Natural killer cell treated with Interleukin-12 subunit alpha and Interleukin-12 subunit beta and Interleukin-15 and Interleukin-18, amount 100 ng/mL, for 72 hours (primary cell): Measurements from ENCODE around the gene NEK11. TPM values are rescaled to one million over a fixed set of nuclear protein-coding genes. Genes with fewer than 3 reads are reported as not detected.
"Not testable (repeated sequence)": the region's sequence is repeated elsewhere in the genome, so short reads cannot be mapped to it uniquely, and the experiment has no call there.

Experiments used
- ATAC-seq, 2 donors: fragments of 150-1000 bp; cut with Tn5 transposase in 1 of 2; sonication (Bioruptor Pico), chemical (Tn5 transposase) in 1 of 2; 2 replicates each; pipeline ENCODE4 v1.10.0; 2021
- DNase-seq: peaks from one replicate; pipeline ENCODE4 v3.0.0; 2022; ENCODE audit warnings: low spot score
- H3K27ac Mint-ChIP-seq, 2 donors: 1 replicate in 1 of 2; 2 replicates in 1 of 2; pipeline ENCODE4 v1.8.0; 2022; ENCODE audit warnings: mixed read lengths in 2 of 2, mild to moderate bottlenecking in 1 of 2, moderate library complexity in 1 of 2
- H3K27me3 Mint-ChIP-seq, 2 donors: 1 replicate in 1 of 2; 2 replicates in 1 of 2; pipeline ENCODE4 v1.8.0; 2022; ENCODE audit warnings: mixed read lengths in 2 of 2
- H3K36me3 Mint-ChIP-seq: one replicate; pipeline ENCODE4 v1.8.0; 2022; ENCODE audit warnings: mixed read lengths
- H3K4me1 Mint-ChIP-seq, 2 donors: 1 replicate in 1 of 2; 2 replicates in 1 of 2; pipeline ENCODE4 v1.8.0; 2022; ENCODE audit warnings: low read depth in 2 of 2, mixed read lengths in 2 of 2, mild to moderate bottlenecking in 1 of 2
- H3K4me3 Mint-ChIP-seq: one replicate; pipeline ENCODE4 v1.8.0; 2022; ENCODE audit warnings: mixed read lengths
- H3K9me3 Mint-ChIP-seq: 2 replicates; pipeline ENCODE4 v1.8.0; 2022; ENCODE audit warnings: mixed read lengths
- total RNA-seq, 2 donors: library from RNA; stranded (reverse); gene quantifications; one replicate each; pipeline ENCODE4 v1.2.3, GENCODE V29; 2022

Gene NEK11
- total RNA-seq, 2 donors from 2014 or later: 2.0 to 4.1 TPM

DNA sequence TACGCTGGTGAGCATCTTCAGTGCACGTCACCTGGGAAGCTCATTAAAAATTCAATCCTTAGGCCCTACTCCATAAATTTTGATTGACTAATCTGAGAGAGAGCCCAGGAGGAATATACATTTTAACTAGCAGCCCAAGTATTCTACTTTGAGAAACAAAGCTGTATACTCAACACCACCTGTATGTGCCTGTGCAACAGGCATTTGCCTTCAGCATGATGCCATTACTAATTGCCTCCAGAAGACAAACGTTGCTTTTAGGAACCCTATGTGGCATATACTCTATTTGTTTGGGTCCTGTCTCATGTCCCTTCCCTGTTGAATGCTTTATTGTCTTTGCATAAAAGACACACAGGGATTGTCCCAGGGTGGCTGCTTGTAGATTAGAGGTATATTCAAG, 7.7 kb upstream of the NEK11 start:
- ATAC-seq (no peak), DNase-seq (no peak)
- Mint-ChIP-seq H3K9me3 (no peaks in the 10 kb centered on the region), H3K4me3 (no peak overlapping the region), H3K4me1 (peaks cover 20 to 23% of the 10 kb centered on the region in 2 donors), H3K36me3 (peaks cover 17% of the 10 kb centered on the region), H3K27ac (no peak overlapping the region), H3K27me3 (no peaks in the 10 kb centered on the region)

DNA sequence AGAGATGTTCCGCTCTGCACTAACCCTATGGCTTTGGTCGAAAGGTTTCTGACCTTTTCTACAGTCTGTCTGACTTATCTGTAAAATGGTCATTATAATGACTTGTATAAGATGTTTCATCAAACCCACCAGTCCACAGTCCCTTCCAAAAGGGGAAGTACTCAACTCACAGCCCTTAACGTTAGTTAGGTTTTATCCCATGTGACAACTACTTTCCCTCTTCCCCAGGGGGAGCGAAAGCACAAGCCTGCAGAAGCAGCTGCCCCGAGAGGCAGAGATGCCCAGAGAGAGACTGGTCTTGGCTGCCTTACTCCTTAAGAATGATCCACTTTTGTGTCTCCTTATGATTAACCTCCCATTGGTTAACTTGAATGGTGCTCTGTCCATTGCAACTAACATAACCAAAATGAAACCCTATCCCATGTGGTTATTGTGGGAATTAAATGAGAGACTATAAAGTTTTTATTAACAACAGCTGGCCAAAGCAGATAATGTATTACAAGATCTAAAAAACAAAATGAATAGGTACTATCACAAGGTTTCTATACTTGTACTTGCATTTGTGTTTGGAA, 6.5 kb upstream of the NEK11 start:
- no peak overlapping the region for H3K4me3 Mint-ChIP-seq
- ATAC-seq (no peak), DNase-seq (no peak)
- peaks cover 26% of the 10 kb centered on the region for H3K36me3 Mint-ChIP-seq
- H3K9me3 Mint-ChIP-seq: no peaks in the 10 kb centered on the region
- no peaks in the 10 kb centered on the region for H3K27me3 Mint-ChIP-seq
- no peak overlapping the region for H3K27ac Mint-ChIP-seq
- peaks cover 31 to 34% of the 10 kb centered on the region in 2 donors for H3K4me1 Mint-ChIP-seq

DNA sequence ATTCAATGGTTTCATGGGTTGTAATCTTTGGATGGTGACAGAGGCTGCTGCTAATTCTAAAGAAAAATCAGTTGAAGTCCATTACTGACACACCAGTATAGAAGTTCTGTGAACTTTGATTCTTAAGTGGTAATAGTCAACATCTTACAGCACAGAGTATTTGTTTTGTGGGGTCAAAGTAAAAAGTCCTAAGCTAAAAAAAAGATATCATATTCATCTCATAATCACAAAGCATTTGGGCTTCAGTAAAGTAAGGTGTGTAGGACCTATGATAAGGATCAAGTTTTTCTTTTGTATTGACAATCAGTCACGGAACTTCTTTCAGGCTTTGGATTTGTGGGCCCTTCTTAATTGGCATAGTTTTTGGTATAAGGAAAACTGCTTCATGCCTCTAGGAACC, 1.1 kb upstream of the NEK11 start:
- H3K27ac Mint-ChIP-seq: peak overlapping the region; percentile 84 to 93
- ATAC-seq (no peak), DNase-seq (no peak)
- no peaks in the 10 kb centered on the region for H3K27me3 Mint-ChIP-seq
- H3K36me3 Mint-ChIP-seq: peaks cover 16% of the 10 kb centered on the region
- H3K4me1 Mint-ChIP-seq: peaks cover 41 to 43% of the 10 kb centered on the region in 2 donors
- no peaks in the 10 kb centered on the region for H3K9me3 Mint-ChIP-seq
- peak overlapping the region; percentile 91 for H3K4me3 Mint-ChIP-seq

DNA sequence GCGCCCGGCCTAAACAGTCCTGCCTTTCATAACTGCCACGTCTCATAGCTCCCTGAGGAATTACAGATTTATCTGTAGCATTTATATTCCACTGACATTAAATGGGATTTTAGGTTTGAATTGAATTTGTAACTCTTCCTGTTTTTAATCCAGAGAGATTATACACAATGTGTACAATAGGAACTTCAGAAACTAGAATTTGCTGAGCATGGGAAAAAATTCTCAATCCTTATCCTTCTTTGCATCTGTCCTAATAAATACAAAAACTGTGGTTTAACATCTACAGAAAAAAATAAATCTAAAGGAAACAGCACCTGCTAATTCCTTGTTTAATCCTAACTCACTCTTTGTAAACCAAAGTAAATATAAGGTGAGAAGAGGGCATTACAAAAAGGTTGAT, 2.2 kb downstream of the NEK11 start:
- Mint-ChIP-seq H3K27me3 (no peaks in the 10 kb centered on the region), H3K4me3 (no peak overlapping the region), H3K27ac (peak overlapping the region in 1 of 2 donors; percentile 51), H3K9me3 (no peaks in the 10 kb centered on the region), H3K36me3 (peaks cover 12% of the 10 kb centered on the region), H3K4me1 (peaks cover 27 to 29% of the 10 kb centered on the region in 2 donors)
- no peak for DNase-seq
- no peak for ATAC-seq

DNA sequence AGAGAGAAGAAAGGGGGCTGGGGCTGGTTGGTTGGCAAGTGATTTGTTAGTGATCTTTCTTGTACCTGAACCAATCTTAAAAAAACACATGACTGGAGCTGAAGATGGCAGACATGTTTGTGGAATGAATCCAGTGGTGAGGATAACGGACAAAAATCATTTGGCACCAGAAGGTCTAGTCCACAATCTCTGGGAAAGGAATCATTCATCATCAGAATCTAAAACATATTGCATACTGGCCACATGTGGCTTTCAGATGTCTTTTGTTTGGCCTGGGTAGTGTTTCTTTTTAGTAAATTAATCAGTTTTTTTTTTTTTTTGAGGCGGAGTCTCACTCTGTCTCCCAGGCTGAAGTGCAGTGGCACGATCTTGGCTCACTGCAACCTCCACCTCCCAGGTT, 5.0 kb downstream of the NEK11 start:
- Mint-ChIP-seq H3K4me1 (peaks cover 6% of the 10 kb centered on the region in 2 donors), H3K36me3 (no peaks in the 10 kb centered on the region), H3K4me3 (no peak overlapping the region), H3K27me3 (no peaks in the 10 kb centered on the region), H3K9me3 (no peaks in the 10 kb centered on the region), H3K27ac (no peak overlapping the region)
- ATAC-seq (no peak), DNase-seq (no peak)

DNA sequence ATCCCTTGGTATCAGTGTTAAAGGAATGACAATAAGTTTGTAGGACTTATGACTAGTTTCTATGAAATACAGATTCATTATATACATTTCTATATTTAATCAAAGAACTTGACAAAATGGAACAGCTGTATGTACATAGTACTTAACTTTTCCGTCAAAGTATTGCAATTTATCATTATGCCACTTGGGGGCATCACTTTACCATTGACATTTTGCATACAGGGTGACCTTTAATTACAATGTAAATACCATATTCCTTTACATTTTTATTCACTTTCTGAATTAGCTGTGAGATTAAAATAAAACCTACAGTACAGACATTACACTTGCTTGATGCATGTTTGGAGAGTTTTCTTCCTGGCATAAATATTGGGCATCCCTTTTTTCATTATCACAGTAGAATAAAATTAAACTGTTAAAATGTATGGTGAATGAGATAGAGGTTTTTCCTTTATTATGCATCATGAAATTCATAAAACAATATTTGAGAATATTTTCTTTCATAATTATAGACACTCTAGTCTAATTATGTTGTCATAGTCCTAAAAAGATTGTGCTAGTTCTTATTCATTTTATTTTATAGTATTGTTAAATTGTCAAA, 6.9 kb downstream of the NEK11 start:
- Mint-ChIP-seq H3K9me3 (no peaks in the 10 kb centered on the region), H3K4me1 (no peaks in the 10 kb centered on the region), H3K4me3 (no peak overlapping the region), H3K27ac (no peak overlapping the region), H3K36me3 (no peaks in the 10 kb centered on the region), H3K27me3 (no peaks in the 10 kb centered on the region)
- no peak for DNase-seq
- no peak for ATAC-seq

DNA sequence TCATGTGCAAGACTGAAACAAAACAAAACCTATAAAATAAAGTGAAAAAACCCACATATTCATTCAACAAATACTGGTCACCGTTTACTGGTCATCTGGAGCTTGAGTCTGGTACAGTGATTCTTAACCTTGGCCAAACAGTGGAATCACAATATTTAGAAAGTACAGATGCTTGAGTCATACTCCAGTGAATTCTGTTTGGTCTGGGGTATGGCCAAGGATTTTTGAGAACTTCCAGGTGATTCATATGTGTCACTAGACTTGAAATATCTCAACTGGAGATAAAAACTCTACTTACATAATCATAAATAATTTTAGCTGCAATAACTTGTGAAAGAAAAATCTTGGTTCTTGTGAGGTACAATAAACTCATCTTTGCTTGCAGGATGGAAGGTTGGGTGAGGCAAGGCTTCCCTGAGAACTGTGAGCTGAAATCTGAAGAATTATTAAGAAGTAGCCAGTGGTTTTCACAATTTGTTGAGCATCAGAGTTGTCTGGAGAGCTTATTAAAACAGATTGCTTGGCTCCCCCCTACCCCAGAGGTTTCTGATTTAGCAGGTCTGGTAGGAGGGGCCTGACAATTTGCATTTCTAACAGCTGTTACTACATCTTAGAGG, 9.6 kb downstream of the NEK11 start:
- Mint-ChIP-seq H3K36me3 (no peaks in the 10 kb centered on the region), H3K27me3 (no peaks in the 10 kb centered on the region)

DNA sequence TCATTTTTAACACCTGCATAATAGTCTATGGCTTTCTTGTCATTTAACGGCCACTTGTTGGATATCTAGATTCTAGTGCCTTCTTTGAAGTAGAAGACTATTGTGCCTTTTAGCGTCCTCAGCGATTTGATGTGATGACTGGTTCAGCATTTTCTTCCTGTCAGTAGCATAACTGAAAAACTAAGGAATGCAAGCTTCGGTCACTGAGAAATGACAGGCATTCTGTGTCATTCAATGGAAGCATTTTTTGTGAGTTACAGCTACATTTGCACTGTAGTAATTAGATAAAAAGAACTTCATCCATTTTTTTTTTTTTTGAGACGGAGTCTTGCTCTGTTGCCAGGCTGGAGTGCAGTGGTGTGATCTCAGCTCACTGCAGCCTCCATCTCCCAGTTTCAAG, 10.3 kb downstream of the NEK11 start:
- ATAC-seq (no peak), DNase-seq (no peak)
- Mint-ChIP-seq H3K27ac (no peak overlapping the region), H3K27me3 (no peaks in the 10 kb centered on the region), H3K36me3 (no peaks in the 10 kb centered on the region), H3K9me3 (no peaks in the 10 kb centered on the region), H3K4me1 (peaks cover 4 to 5% of the 10 kb centered on the region in 2 donors), H3K4me3 (no peak overlapping the region)

More for the DNA sequence above, 9.6 kb downstream of the NEK11 start:
- Mint-ChIP-seq H3K9me3 (no peaks in the 10 kb centered on the region), H3K4me3 (no peak overlapping the region), H3K27ac (no peak overlapping the region), H3K4me1 (peaks cover 0 to under 1% of the 10 kb centered on the region in 2 donors)
- ATAC-seq: no peak
- DNase-seq: no peak

DNA sequence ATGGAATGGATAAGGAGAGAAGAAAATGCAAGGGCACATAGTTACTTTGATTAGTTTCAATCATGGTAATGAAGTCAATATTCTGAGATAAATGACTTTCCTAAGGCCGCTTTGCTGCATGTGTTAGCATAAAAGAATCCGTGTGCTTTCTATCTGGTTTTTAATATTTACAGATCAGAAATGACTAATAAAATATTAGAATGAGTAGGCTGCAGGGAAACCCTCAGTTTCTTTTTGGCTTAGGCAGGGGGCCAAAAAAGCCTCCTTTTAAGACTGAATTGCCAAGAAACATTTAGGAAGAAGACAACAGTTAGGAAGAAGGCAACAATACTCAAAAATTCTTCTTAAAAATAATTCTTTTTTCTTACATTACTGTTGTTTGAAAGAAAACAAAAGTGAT, 11.6 kb downstream of the NEK11 start:
- Mint-ChIP-seq H3K27me3 (no peaks in the 10 kb centered on the region), H3K36me3 (peaks cover 5% of the 10 kb centered on the region), H3K4me3 (no peak overlapping the region), H3K9me3 (peaks cover 2% of the 10 kb centered on the region), H3K27ac (no peak overlapping the region), H3K4me1 (peaks cover 4 to 13% of the 10 kb centered on the region in 2 donors)
- DNase-seq (no peak), ATAC-seq (no peak)

DNA sequence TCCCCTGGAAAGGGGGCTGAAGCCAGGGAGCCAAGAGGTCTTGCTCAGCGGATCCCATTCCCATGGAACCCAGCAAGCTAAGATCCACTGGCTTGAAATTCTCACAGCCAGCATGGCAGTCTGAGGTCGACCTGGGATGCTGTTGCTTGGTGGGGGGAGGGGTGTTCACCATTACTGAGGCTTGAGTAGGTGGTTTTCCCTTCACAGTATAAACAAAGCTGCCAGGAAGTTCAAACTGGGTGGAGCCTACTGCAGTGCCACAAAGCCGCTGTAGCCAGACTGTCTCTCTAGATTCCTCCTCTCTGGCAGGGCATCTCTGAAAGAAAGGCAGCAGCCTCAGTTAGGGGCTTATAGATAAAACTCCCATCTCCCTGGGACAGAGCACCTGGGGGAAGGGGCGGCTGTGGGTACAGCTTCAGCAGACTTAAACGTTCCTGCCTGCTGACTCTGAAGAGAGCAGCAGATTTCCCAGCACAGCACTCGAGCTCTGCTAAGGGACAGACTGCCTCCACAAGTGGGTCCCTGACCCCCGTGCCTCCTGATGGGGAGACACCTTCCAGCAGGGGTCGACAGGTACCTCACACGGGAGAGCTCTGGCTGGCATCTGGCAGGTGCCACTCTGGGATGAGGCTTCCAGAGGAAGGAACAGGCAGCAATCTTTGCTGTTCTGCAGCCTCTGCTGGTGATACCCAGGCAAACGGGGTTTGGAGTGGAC, 15.8 kb downstream of the NEK11 start:
- not testable (repeated sequence) for ATAC-seq, DNase-seq, H3K27me3 Mint-ChIP-seq, H3K4me3 Mint-ChIP-seq
- peaks cover 32% of the 10 kb centered on the region for H3K36me3 Mint-ChIP-seq
- H3K27ac Mint-ChIP-seq: peak overlapping the region in 1 of 2 donors; percentile 70
- peaks cover 4 to 13% of the 10 kb centered on the region in 2 donors for H3K4me1 Mint-ChIP-seq
- peaks cover 23% of the 10 kb centered on the region for H3K9me3 Mint-ChIP-seq

DNA sequence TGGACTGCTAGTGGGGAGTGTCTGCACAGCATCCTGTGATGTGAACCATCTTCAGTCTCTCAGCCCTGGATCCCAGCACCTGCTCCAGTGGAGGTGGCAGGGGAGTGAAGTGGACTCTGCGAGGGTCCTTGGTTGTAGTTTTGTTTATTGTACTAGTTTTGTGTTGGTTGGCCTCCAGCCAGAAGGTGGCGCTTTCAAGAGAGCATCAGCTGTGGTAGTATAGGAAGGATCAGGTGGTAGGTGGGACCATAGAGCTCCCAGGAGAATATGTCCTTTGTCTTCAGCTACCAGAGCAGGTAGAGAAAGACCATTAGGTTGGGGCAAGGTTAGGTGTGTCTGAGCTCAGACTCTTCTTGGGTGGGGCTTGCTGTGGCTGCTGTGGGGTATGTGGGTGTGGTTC, 20.9 kb downstream of the NEK11 start:
- no peaks in the 10 kb centered on the region for H3K27me3 Mint-ChIP-seq
- H3K4me1 Mint-ChIP-seq: peaks cover 0 to 11% of the 10 kb centered on the region in 2 donors
- ATAC-seq: no peak
- H3K9me3 Mint-ChIP-seq: peaks cover 23% of the 10 kb centered on the region
- peaks cover 33% of the 10 kb centered on the region for H3K36me3 Mint-ChIP-seq
- no peak overlapping the region for H3K4me3 Mint-ChIP-seq
- no peak for DNase-seq
- H3K27ac Mint-ChIP-seq: no peak overlapping the region

DNA sequence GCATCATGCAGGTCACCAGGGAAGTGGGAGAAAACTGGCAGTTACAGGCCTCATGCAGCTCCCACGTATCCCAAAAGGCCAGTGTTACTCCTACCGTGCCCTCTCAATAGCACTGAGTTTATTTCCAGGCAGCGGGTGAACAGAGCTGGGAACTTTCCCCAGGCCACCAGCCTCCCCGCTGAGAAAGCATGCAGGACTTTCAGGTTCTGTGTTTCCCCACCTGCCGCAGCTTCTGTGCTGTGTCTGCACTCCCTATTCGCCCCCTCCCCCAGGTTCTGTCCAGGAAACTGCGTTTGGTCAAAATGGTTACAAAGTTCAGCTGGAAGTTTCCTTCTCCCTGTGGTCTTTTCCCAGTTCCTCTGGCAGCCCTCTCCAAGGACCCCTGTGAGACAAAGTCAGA, 21.4 kb downstream of the NEK11 start:
- Mint-ChIP-seq H3K9me3 (peaks cover 23% of the 10 kb centered on the region), H3K36me3 (peaks cover 31% of the 10 kb centered on the region), H3K27me3 (no peaks in the 10 kb centered on the region), H3K4me3 (no peak overlapping the region), H3K27ac (no peak overlapping the region), H3K4me1 (peaks cover 0 to 6% of the 10 kb centered on the region in 2 donors)
- no peak for DNase-seq
- no peak for ATAC-seq

DNA sequence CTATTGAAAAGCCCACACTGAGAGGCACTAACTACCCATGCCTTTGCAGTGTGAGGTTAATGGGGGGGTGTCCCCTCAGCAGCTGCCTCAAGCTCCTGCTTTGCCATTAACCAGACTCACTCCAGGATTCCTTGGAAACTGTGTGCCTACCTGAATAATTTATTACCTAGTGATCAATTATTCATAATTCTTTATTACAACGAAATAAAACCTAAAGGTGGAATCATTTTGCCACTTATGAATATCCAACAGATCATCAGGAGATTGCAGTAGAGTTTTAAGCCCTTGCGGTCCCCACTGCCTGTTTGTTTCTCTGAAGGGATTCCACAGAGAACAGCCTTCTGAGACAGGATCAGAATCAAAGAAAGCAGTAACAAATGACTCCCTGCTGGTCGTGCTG, 23.3 kb downstream of the NEK11 start:
- Mint-ChIP-seq H3K4me1 (peaks cover 0 to 3% of the 10 kb centered on the region in 2 donors), H3K27ac (no peak overlapping the region), H3K4me3 (no peak overlapping the region), H3K27me3 (no peaks in the 10 kb centered on the region), H3K36me3 (peaks cover 13% of the 10 kb centered on the region), H3K9me3 (peaks cover 8% of the 10 kb centered on the region)
- ATAC-seq: no peak
- no peak for DNase-seq
